ENCODE results near the gene ACSS1.

The ACSS1 gene

DNA sequence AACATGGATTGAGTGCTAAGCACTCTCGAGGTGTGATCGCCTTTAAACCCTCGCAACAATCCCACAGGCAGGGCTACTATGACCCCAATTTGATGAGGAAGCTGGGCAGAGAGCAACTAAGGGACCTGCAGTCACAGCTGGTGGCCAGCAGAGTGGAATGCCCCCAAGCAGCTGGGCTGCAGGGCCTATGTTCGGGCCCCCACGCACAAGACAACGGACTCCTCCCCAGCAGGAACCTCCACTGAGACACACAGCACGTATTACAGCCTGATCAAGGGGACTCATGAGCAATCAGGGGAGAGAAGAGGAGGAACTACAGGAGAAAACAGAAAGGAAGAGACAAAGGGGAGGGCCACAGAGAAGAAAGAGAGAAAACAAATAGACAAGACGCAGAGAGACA, 87.2 kb downstream of the ACSS1 start:
- H3K36me3 ChIP-seq (ENCODE audit: control insufficient read depth, low read length), result peaks cover 53% of the 10 kb centered on the region

DNA sequence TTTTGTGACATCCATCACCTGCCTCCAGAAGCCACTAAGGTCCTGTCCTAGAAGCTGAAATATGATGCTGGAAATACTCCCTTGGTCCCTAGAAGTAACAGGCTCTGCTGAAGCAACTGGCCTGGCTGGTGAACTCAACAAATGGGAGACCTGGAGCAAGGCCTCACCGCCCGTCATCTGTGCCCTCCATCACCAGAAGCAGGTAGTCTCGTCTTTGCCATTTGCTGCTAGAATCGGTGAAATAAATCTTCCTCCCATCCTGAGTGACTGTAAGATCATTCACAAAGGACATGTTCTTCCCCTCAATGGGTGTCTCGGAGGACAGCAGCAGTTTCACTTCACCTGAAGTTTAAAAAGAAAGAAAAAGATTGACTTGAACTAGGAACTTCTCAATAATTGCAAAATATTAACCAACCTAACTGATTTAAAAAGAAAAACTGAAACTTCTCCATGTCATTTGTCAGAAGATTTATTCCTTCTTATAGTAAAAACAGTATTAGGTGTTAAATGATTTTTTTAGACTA, 87.8 kb downstream of the ACSS1 start:
- Histone ChIP-seq H3K9me3 (ENCODE audit: control insufficient read depth, insufficient read depth, low read length) (no peaks in the 10 kb centered on the region), H3K4me1 (ENCODE audit: control insufficient read depth, low read length) (no peaks in the 10 kb centered on the region), H3K36me3 (ENCODE audit: control insufficient read depth, low read length) (peaks cover 59% of the 10 kb centered on the region), H3K4me3 (ENCODE audit: low read length) (no peak overlapping the region), H3K79me2 (ENCODE audit: control insufficient read depth, low read length) (no peaks in the 10 kb centered on the region), H4K20me1 (ENCODE audit: control insufficient read depth, insufficient read depth, low read depth, low read length) (no peaks in the 10 kb centered on the region; the same call in 1 of the 2 replicates), H3K27me3 (ENCODE audit: control insufficient read depth, low read length) (no peaks in the 10 kb centered on the region), H3F3A (ENCODE audit: control insufficient read depth, insufficient read depth) (no peaks in the 10 kb centered on the region), H3K4me2 (ENCODE audit: low read length) (no peak overlapping the region), H3K27ac (ENCODE audit: low read depth, low read length) (no peak overlapping the region), H3K9me2 (replicated peaks; ENCODE audit: control insufficient read depth, low read length) (no peaks in the 10 kb centered on the region)
- TF ChIP-seq, protein P1, sequence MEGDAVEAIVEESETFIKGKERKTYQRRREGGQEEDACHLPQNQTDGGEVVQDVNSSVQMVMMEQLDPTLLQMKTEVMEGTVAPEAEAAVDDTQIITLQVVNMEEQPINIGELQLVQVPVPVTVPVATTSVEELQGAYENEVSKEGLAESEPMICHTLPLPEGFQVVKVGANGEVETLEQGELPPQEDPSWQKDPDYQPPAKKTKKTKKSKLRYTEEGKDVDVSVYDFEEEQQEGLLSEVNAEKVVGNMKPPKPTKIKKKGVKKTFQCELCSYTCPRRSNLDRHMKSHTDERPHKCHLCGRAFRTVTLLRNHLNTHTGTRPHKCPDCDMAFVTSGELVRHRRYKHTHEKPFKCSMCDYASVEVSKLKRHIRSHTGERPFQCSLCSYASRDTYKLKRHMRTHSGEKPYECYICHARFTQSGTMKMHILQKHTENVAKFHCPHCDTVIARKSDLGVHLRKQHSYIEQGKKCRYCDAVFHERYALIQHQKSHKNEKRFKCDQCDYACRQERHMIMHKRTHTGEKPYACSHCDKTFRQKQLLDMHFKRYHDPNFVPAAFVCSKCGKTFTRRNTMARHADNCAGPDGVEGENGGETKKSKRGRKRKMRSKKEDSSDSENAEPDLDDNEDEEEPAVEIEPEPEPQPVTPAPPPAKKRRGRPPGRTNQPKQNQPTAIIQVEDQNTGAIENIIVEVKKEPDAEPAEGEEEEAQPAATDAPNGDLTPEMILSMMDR (IDR thresholded peaks at IDR 0.05; ENCODE audit: low read depth, low read length, poor library complexity, severe bottlenecking), result no peak
- TF ChIP-seq EZH2phosphoT487 (IDR thresholded peaks at IDR 0.05; ENCODE audit: borderline replicate concordance, low read length), result no peak

More for the DNA sequence above, 87.2 kb downstream of the ACSS1 start:
- H3K4me3 ChIP-seq (ENCODE audit: low read length), result no peak overlapping the region
- H3K9me3 ChIP-seq (ENCODE audit: control insufficient read depth, insufficient read depth, low read length), result no peaks in the 10 kb centered on the region
- H3K27me3 ChIP-seq (ENCODE audit: control insufficient read depth, low read length), result no peaks in the 10 kb centered on the region
- no peak overlapping the region for H3K27ac ChIP-seq (ENCODE audit: low read depth, low read length)
- H3F3A ChIP-seq (ENCODE audit: control insufficient read depth, insufficient read depth), result no peaks in the 10 kb centered on the region
- H3K9me2 ChIP-seq (replicated peaks; ENCODE audit: control insufficient read depth, low read length), result no peaks in the 10 kb centered on the region
- TF ChIP-seq, protein P1 (IDR thresholded peaks at IDR 0.05; ENCODE audit: low read depth, low read length, poor library complexity, severe bottlenecking), result no peak
- H3K4me1 ChIP-seq (ENCODE audit: control insufficient read depth, low read length), result no peaks in the 10 kb centered on the region
- no peak overlapping the region for H3K4me2 ChIP-seq (ENCODE audit: low read length)
- no peaks in the 10 kb centered on the region; the same call in 1 of the 2 replicates for H3K79me2 ChIP-seq (ENCODE audit: control insufficient read depth, low read length)
- H4K20me1 ChIP-seq (ENCODE audit: control insufficient read depth, insufficient read depth, low read depth, low read length), result no peaks in the 10 kb centered on the region; the same call in 1 of the 2 replicates

DNA sequence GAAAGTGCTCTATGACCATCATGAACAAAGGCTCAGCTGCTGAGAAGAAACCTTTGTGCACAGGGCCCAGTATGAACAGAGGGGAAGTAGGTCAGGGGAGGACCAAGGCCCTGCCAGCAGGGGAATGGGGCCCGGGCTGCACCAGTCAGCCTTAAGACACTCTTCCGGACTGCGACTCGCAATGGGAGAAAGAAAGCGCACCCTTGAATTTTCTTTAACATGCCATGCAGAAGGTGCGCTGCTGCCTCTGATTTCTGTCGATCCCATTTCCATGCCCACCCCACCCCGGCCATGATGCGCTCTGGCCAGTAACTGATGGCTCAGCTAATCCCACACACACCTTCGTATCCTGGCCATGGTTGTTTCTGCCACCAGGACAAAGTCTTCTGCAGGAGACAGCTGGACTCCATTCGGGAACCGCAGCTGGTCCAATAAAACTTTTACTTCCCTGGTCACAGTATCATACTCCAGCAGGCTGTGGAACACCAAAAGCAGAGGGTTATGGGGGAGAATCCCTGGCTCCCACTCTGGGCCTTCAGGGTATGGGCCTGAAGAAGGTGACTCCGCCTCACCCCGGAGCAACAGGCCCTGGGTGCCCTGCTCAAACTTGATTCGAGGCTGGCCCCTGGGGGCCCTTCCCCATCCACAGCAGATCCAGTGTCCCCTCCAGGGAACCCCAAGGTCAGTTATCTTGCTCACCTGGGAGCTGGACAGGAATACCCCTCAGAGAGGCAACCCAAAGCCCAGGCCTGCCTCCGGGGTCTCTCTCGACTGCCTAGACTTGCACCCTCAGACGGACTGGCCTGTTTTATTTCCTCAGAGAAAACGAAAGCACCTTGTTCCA, 88.5 kb downstream of the ACSS1 start:
- Histone ChIP-seq H3K4me2 (ENCODE audit: low read length) (no peak overlapping the region), H3K79me2 (ENCODE audit: control insufficient read depth, low read length) (no peaks in the 10 kb centered on the region), H3K27ac (ENCODE audit: low read depth, low read length) (no peak overlapping the region), H3K9me3 (ENCODE audit: control insufficient read depth, insufficient read depth, low read length) (no peaks in the 10 kb centered on the region), H3F3A (ENCODE audit: control insufficient read depth, insufficient read depth) (no peaks in the 10 kb centered on the region), H3K9me2 (replicated peaks; ENCODE audit: control insufficient read depth, low read length) (no peaks in the 10 kb centered on the region), H3K4me3 (ENCODE audit: low read length) (no peak overlapping the region), H3K27me3 (ENCODE audit: control insufficient read depth, low read length) (no peaks in the 10 kb centered on the region), H3K4me1 (ENCODE audit: control insufficient read depth, low read length) (no peaks in the 10 kb centered on the region), H4K20me1 (ENCODE audit: control insufficient read depth, insufficient read depth, low read depth, low read length) (no peaks in the 10 kb centered on the region; the same call in 1 of the 2 replicates), H3K36me3 (ENCODE audit: control insufficient read depth, low read length) (peaks cover 62% of the 10 kb centered on the region)
- TF ChIP-seq, protein P1 (IDR thresholded peaks at IDR 0.05; ENCODE audit: low read depth, low read length, poor library complexity, severe bottlenecking), result no peak
- TF ChIP-seq EZH2phosphoT487 (IDR thresholded peaks at IDR 0.05; ENCODE audit: borderline replicate concordance, low read length), result no peak

Data from DOHH2 (cell line).